NB4 (cell line): ENCODE results near the gene NFASC.

Experiments
- DNase-seq: peaks from one replicate; pipeline ENCODE4 v3.0.0; 2010; ENCODE audit warnings: low read depth
- H3K4me3 ChIP-seq: one replicate; pipeline ENCODE4 v1.5.1; 2011; ENCODE audit warnings: mild to moderate bottlenecking, low read depth, low read length, moderate library complexity
- MYC ChIP-seq: IDR thresholded peaks from 2 replicates; pipeline ENCODE4 v1.6.1; 2011; ENCODE audit warnings: low read depth, low read length
- POLR2A ChIP-seq: IDR thresholded peaks from 2 replicates; pipeline ENCODE4 v1.6.1; 2011; ENCODE audit warnings: mild to moderate bottlenecking; ENCODE audit not compliant: insufficient read length; ENCODE audit errors: extremely low read depth
- TF ChIP-seq, protein P1 (sequence below): IDR thresholded peaks from one replicate; pipeline ENCODE4 v1.5.1; 2012; ENCODE audit warnings: low read depth, low read length
- TF ChIP-seq, protein P2 (sequence below): IDR thresholded peaks from 2 replicates; pipeline ENCODE4 v1.6.1; 2011; ENCODE audit warnings: low read depth, low read length

NFASC gene

DNA sequence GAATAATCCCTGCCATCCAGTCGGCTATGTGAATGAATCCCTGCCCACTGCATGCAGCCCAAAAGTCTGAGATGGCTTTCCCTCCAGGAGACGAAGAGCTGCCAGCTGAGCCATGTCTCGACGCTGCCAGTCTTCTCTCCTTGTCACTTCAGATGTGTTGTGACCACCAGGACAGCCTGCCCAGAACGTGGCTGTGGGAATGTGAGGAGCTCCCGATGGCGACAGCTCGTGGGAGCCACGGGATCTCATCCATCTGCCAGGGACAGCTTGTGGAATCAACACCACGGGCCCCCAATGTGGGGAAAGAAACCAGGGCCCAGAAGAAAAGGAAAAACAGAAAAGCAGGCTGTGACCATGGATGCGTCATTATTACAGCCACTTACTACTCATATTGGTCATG, 67.2 kb downstream of the NFASC start:
- TF ChIP-seq, protein P1, sequence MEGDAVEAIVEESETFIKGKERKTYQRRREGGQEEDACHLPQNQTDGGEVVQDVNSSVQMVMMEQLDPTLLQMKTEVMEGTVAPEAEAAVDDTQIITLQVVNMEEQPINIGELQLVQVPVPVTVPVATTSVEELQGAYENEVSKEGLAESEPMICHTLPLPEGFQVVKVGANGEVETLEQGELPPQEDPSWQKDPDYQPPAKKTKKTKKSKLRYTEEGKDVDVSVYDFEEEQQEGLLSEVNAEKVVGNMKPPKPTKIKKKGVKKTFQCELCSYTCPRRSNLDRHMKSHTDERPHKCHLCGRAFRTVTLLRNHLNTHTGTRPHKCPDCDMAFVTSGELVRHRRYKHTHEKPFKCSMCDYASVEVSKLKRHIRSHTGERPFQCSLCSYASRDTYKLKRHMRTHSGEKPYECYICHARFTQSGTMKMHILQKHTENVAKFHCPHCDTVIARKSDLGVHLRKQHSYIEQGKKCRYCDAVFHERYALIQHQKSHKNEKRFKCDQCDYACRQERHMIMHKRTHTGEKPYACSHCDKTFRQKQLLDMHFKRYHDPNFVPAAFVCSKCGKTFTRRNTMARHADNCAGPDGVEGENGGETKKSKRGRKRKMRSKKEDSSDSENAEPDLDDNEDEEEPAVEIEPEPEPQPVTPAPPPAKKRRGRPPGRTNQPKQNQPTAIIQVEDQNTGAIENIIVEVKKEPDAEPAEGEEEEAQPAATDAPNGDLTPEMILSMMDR, result no peak
- TF ChIP-seq, protein P2, sequence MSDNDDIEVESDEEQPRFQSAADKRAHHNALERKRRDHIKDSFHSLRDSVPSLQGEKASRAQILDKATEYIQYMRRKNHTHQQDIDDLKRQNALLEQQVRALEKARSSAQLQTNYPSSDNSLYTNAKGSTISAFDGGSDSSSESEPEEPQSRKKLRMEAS, result no peak
- TF ChIP-seq MYC, result no peak
- no peak for TF ChIP-seq POLR2A
- no peak overlapping the region for H3K4me3 ChIP-seq
- no peak for DNase-seq

DNA sequence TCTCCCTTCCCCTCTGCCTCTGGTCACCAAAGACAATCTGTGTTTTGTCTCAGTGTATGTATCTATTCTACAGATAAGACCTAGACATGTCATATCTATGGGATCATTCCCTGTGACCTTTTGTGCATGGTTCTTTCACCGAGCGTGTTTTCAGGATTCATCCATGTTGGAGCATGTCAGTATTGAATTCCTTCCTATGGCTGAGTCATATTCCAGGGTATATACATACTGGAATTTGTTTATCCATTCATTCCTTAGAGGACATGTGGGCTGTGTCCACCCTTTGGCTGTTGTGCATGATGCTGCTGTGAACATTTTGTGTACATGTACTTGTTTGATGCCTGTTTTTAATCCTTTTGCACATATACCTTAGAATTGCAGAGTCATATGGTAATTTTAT, 69.9 kb downstream of the NFASC start:
- DNase-seq, result no peak
- TF ChIP-seq, protein P2, result no peak
- TF ChIP-seq POLR2A (no peak), MYC (no peak)
- TF ChIP-seq, protein P1, result no peak
- H3K4me3 ChIP-seq, result no peak overlapping the region

DNA sequence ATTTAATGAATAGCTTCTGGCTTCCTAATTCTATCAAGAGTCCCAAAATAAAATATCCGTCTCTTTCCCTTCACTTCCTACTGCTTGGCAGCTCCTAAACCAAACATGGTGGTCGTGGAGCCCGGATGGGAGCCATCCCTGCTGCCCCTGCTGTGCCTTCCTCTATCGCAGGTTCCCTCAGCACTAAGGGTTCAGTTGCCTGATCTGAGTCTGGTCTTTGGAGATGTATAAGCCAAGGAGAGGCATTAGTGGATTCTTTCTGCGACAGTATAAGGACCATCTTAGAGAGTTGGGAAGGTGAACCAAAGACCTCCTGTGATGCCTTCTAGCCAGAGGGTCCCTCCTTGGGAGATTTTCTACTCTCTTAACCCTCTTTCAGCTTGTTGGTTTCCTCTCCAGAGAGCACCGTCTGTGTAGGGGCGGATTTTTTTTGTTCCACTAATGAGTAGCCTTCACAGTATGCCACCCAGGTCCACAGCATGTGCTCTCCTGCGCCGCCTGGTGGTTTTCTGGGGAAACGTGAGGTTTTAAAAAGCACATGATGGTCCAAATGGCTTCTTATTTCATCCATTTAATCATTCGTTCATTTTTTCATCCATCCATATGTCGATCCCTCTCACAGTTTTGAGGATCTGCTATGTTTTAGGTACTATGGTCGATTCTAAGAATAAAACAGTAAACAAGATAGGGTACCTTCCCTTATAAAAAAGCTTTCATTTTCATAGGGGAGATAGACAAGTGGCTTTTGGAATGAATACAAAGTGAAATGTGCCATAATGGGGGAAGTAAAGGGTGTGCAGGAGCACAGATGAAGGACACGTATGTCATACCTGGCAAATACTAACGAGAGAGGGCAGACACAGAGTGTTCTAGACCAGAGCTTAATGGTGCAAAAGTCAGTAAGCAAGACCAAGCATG, 71.0 kb downstream of the NFASC start:
- no peak overlapping the region for H3K4me3 ChIP-seq
- TF ChIP-seq, protein P1, result peak; percentile 90
- TF ChIP-seq POLR2A (no peak), MYC (peak; percentile 56; the same call in 1 of the 2 replicates)
- TF ChIP-seq, protein P2, result peak; percentile 90
- DNase-seq, result peak; percentile 57

DNA sequence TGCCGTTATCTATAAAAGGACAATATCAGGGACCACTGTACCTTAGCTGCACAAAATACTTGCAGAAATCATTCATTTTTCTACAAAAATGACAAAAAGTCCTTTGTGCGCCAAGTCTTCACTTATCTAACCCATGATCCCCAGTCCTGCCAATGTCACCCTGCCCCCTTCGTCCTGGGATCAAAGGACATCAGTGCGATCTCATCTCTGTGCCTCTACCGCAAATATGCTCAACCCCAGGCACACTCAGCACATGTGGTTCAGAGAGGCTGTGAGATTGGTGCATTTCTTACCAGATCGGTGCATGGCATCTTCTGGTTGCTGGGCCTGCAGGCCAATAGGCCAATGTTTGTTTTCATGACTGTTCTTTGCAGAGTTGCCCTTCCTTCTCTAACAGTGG, 72.8 kb downstream of the NFASC start:
- no peak for DNase-seq
- no peak for TF ChIP-seq POLR2A
- TF ChIP-seq, protein P2, result no peak
- TF ChIP-seq, protein P1, result no peak
- TF ChIP-seq MYC, result no peak
- H3K4me3 ChIP-seq, result no peak overlapping the region

DNA sequence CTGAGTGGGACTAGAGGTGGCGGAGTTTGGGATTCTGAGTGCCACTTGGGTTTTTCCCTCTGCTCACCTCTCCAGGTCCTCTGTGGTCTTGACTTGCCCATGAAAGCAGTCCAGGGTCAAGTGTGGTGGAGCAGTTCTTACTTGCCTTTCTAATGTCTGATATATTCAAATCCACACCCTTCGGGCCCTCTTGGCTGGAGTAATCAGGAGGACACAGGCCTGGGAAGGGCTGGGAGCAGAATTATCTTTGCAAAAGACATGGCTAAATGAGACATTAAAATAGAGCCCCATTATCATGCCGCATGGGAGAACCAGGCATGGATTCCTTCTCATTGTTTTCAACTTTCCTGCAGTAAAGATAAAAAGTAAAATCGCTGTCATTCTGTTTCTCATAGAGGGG, 74.0 kb downstream of the NFASC start:
- TF ChIP-seq, protein P1, result no peak
- TF ChIP-seq POLR2A (no peak), MYC (no peak)
- TF ChIP-seq, protein P2, result no peak
- DNase-seq, result no peak
- no peak overlapping the region for H3K4me3 ChIP-seq
